DND-41 (cell line): ENCODE data around the gene SLC48A1.

ENCODE experiments used
- ATAC-seq: fragments of 200-7000 bp; cut with Tn5 transposase; 3 replicates; pipeline ENCODE4 v1.9.1; 2021; ENCODE audit warnings: low read depth; ENCODE audit not compliant: insufficient read depth
- DNase-seq: peaks from one replicate; pipeline ENCODE4 v3.0.0-alpha.2; 2020
- H2AFZ ChIP-seq: 2 replicates; pipeline ENCODE4 v1.6.0; 2012; ENCODE audit warnings: low read depth, low read length
- H3K27ac ChIP-seq: 2 replicates; pipeline ENCODE4 v1.5.1; 2012; ENCODE audit warnings: low read length, inconsistent platforms
- H3K27me3 ChIP-seq: fragments of 200-600 bp; sonication (generic); 2 replicates; pipeline ENCODE4 v1.6.0; 2012; ENCODE audit warnings: low read length, mild to moderate bottlenecking, inconsistent platforms; ENCODE audit not compliant: insufficient read depth, poor library complexity
- H3K36me3 ChIP-seq: 2 replicates; pipeline ENCODE4 v1.5.1; 2012; ENCODE audit warnings: low read length, inconsistent platforms; ENCODE audit not compliant: insufficient read depth
- H3K4me1 ChIP-seq: 2 replicates; pipeline ENCODE4 v1.5.1; 2012; ENCODE audit warnings: mild to moderate bottlenecking, low read length; ENCODE audit not compliant: insufficient read depth
- H3K4me2 ChIP-seq: 2 replicates; pipeline ENCODE4 v1.6.0; 2012; ENCODE audit warnings: mild to moderate bottlenecking, moderate library complexity, low read length, inconsistent platforms; ENCODE audit not compliant: insufficient read depth
- H3K4me3 ChIP-seq, 2 experiments: fragments of 200-600 bp in 1 of 2; shearing (Covaris generic) in 1 of 2; 2 replicates each; pipeline ENCODE4 v1.5.1; 2012 to 2016; ENCODE audit warnings: inconsistent platforms in 2 of 2, low read length in 2 of 2, mild to moderate bottlenecking in 2 of 2, low read depth in 1 of 2, moderate library complexity in 1 of 2
- H3K79me2 ChIP-seq: 2 replicates; pipeline ENCODE4 v1.6.0; 2012; ENCODE audit warnings: low read length, inconsistent platforms; ENCODE audit not compliant: insufficient read depth
- H3K9ac ChIP-seq: 2 replicates; pipeline ENCODE4 v1.6.0; 2012; ENCODE audit warnings: low read depth, mild to moderate bottlenecking, inconsistent platforms, low read length, moderate library complexity
- H3K9me3 ChIP-seq: 2 replicates; pipeline ENCODE4 v1.5.1; 2012; ENCODE audit warnings: low read length, moderate library complexity, mild to moderate bottlenecking, inconsistent platforms; ENCODE audit not compliant: insufficient read depth, severe bottlenecking
- H4K20me1 ChIP-seq: 2 replicates; pipeline ENCODE4 v1.6.0; 2012; ENCODE audit warnings: low read length; ENCODE audit not compliant: insufficient read depth
- CTCF ChIP-seq: IDR thresholded peaks from 2 replicates; pipeline ENCODE4 v1.5.1; 2012; ENCODE audit warnings: borderline replicate concordance, low read length, moderate library complexity, mild to moderate bottlenecking; ENCODE audit not compliant: poor library complexity, severe bottlenecking; ENCODE audit errors: extremely low read depth
- EZH2 ChIP-seq: IDR thresholded peaks from 3 replicates; pipeline ENCODE4 v1.6.1; 2012; ENCODE audit warnings: borderline replicate concordance, low read depth, mild to moderate bottlenecking, moderate library complexity, low read length, inconsistent platforms; ENCODE audit not compliant: severe bottlenecking

The SLC48A1 gene

GRCh38 chr12:47791874-47792273 is 18.8 kb downstream of the SLC48A1 start:
- no peaks in the 10 kb centered on the region for H3K79me2 ChIP-seq
- no peak overlapping the region for H3K4me2 ChIP-seq
- TF ChIP-seq EZH2 (no peak), CTCF (no peak)
- H3K36me3 ChIP-seq, result 0 out of 2 replicates have a peak, but pooled peaks cover 11% of the 10 kb centered on the region
- H2AFZ ChIP-seq, result no peak overlapping the region
- H3K9me3 ChIP-seq, result no peaks in the 10 kb centered on the region
- H3K9ac ChIP-seq, result no peak overlapping the region
- H3K4me1 ChIP-seq, result no peaks in the 10 kb centered on the region
- no peaks in the 10 kb centered on the region for H3K27me3 ChIP-seq
- no peak overlapping the region for H3K27ac ChIP-seq
- ATAC-seq (no peak), DNase-seq (no peak)
- no peaks in the 10 kb centered on the region; the same call in 1 of the 2 replicates for H4K20me1 ChIP-seq
- no peak overlapping the region for H3K4me3 ChIP-seq

- Histone ChIP-seq H3K27ac (no peak overlapping the region), H4K20me1 (no peaks in the 10 kb centered on the region), H3K36me3 (0 out of 2 replicates have a peak, but pooled peaks cover 3% of the 10 kb centered on the region), H3K4me2 (no peak overlapping the region), H3K27me3 (no peaks in the 10 kb centered on the region), H3K4me3 (no peak overlapping the region), H2AFZ (no peak overlapping the region), H3K9ac (no peak overlapping the region), H3K79me2 (no peaks in the 10 kb centered on the region), H3K9me3 (no peaks in the 10 kb centered on the region), H3K4me1 (no peaks in the 10 kb centered on the region)
- ATAC-seq, result no peak
- no peak for TF ChIP-seq CTCF
- no peak for TF ChIP-seq EZH2
- DNase-seq, result no peak
Measured at GRCh38 chr12:47793015-47793681, 20.1 kb downstream of the SLC48A1 start.

GRCh38 chr12:47794679-47795078 is 21.6 kb downstream of the SLC48A1 start:
- H3K79me2 ChIP-seq, result no peaks in the 10 kb centered on the region
- DNase-seq, result no peak
- H2AFZ ChIP-seq, result no peak overlapping the region
- no peak overlapping the region for H3K9ac ChIP-seq
- no peaks in the 10 kb centered on the region for H3K4me1 ChIP-seq
- H3K36me3 ChIP-seq, result no peaks in the 10 kb centered on the region
- TF ChIP-seq CTCF (no peak), EZH2 (no peak)
- H3K9me3 ChIP-seq, result no peaks in the 10 kb centered on the region
- no peak for ATAC-seq
- H3K27me3 ChIP-seq, result no peaks in the 10 kb centered on the region
- no peak overlapping the region for H3K4me3 ChIP-seq
- no peak overlapping the region for H3K4me2 ChIP-seq
- no peak overlapping the region for H3K27ac ChIP-seq
- H4K20me1 ChIP-seq, result no peaks in the 10 kb centered on the region
